IMR-90 (cell line): ENCODE results near the gene VPS37C. TPM values are rescaled to one million over a fixed set of nuclear protein-coding genes. Genes with fewer than 3 reads are reported as not detected.

Experiments used
- ATAC-seq: fragments of 200-7000 bp; cut with Tn5 transposase; 2 replicates; pipeline ENCODE4 v1.9.1; 2020; ENCODE audit warnings: low read depth, mild to moderate bottlenecking, moderate library complexity
- BruUV-seq: library from RNA; stranded (reverse); fragments of 400-500 nt; replicated peaks from 2 replicates; lab custom pipeline; 2021; lab: Mats Ljungman, UMichigan
- CTCF ChIA-PET: fragments of 300-600 bp; formaldehyde crosslinking; extraction: SDS; loops from one replicate; lab custom pipeline; 2021; ENCODE audit warnings: antibody characterized with exemption; lab: Yijun Ruan, JAX
- POLR2A ChIA-PET: fragments of 300-600 bp; sonication (Branson Sonifier 250); formaldehyde crosslinking; loops from one replicate; lab custom pipeline; 2022; ENCODE audit warnings: antibody characterized with exemption; ENCODE audit not compliant: unreplicated experiment; lab: Charles Lee
- DNase-seq: peaks from one replicate; pipeline ENCODE4 v3.0.0; 2013
- H2AFZ ChIP-seq: replicated peaks from 2 replicates; pipeline ENCODE3; 2013; ENCODE audit warnings: low read length, mild to moderate bottlenecking; ENCODE audit not compliant: poor library complexity
- H2AK5ac ChIP-seq: 2 replicates; pipeline ENCODE4 v1.6.1; 2013; ENCODE audit warnings: low read depth, low read length, inconsistent platforms
- H2AK9ac ChIP-seq: replicated peaks from 2 replicates; pipeline ENCODE3; 2013; ENCODE audit warnings: mild to moderate bottlenecking, low read depth, low read length, moderate library complexity; ENCODE audit not compliant: poor library complexity
- H2BK120ac ChIP-seq: 2 replicates; pipeline ENCODE4 v1.6.1; 2013; ENCODE audit warnings: low read depth, low read length, inconsistent platforms
- H2BK15ac ChIP-seq: 3 replicates; pipeline ENCODE4 v1.6.1; 2013; ENCODE audit warnings: low read depth, low read length, inconsistent platforms
- H2BK20ac ChIP-seq: 2 replicates; pipeline ENCODE4 v1.6.1; 2013; ENCODE audit warnings: low read depth, mild to moderate bottlenecking, inconsistent platforms, low read length, moderate library complexity
- H2BK5ac ChIP-seq: 2 replicates; pipeline ENCODE4 v1.6.1; 2013; ENCODE audit warnings: mild to moderate bottlenecking, low read depth, low read length, inconsistent platforms; ENCODE audit not compliant: poor library complexity, severe bottlenecking
- H3K14ac ChIP-seq: replicated peaks from 2 replicates; pipeline ENCODE4 v1.6.1; 2013; ENCODE audit warnings: low read depth, low read length, inconsistent platforms
- H3K18ac ChIP-seq: 2 replicates; pipeline ENCODE4 v1.6.1; 2013; ENCODE audit warnings: low read depth, low read length, control low read depth
- H3K23ac ChIP-seq: 2 replicates; pipeline ENCODE4 v1.6.1; 2013; ENCODE audit warnings: low read depth, low read length, inconsistent platforms
- H3K27ac ChIP-seq: 2 replicates; pipeline ENCODE4 v1.5.1; 2013; ENCODE audit warnings: mild to moderate bottlenecking, control low read depth, low read length; ENCODE audit not compliant: insufficient read depth
- H3K27me3 ChIP-seq: 2 replicates; pipeline ENCODE4 v1.6.1; 2013; ENCODE audit warnings: low read length; ENCODE audit not compliant: control insufficient read depth, insufficient read depth
- H3K36me3 ChIP-seq: 2 replicates; pipeline ENCODE4 v1.6.1; 2013; ENCODE audit warnings: low read length, mixed read lengths; ENCODE audit not compliant: control insufficient read depth, insufficient read depth
- H3K4ac ChIP-seq: 2 replicates; pipeline ENCODE4 v1.6.1; 2013; ENCODE audit warnings: low read depth, low read length, inconsistent platforms
- H3K4me1 ChIP-seq: 2 replicates; pipeline ENCODE4 v1.6.1; 2013; ENCODE audit warnings: low read length, mixed read lengths; ENCODE audit not compliant: control insufficient read depth, insufficient read depth
- H3K4me2 ChIP-seq: 2 replicates; pipeline ENCODE4 v1.6.1; 2013; ENCODE audit warnings: low read depth, mild to moderate bottlenecking, control low read depth, low read length, moderate library complexity
- H3K4me3 ChIP-seq: 2 replicates; pipeline ENCODE4 v1.5.1; 2013; ENCODE audit warnings: low read depth, mild to moderate bottlenecking, control low read depth, low read length, moderate library complexity; ENCODE audit not compliant: insufficient read depth
- H3K56ac ChIP-seq: 2 replicates; pipeline ENCODE4 v1.6.1; 2013; ENCODE audit warnings: low read length, inconsistent platforms; ENCODE audit not compliant: insufficient read depth; ENCODE audit errors: extremely low read depth
- H3K79me1 ChIP-seq, 2 experiments: 2 replicates each; pipeline ENCODE4 v1.6.1; 2013; ENCODE audit warnings: low read length in 2 of 2, inconsistent platforms in 1 of 2, low read depth in 1 of 2
- H3K9ac ChIP-seq: 2 replicates; pipeline ENCODE4 v1.6.1; 2013; ENCODE audit warnings: low read depth, low read length, control low read depth
- H3K9me1 ChIP-seq: 2 replicates; pipeline ENCODE4 v1.6.1; 2013; ENCODE audit warnings: low read length, inconsistent platforms; ENCODE audit not compliant: insufficient read depth
- H3K9me3 ChIP-seq: 2 replicates; pipeline ENCODE4 v1.6.1; 2013; ENCODE audit warnings: low read length; ENCODE audit not compliant: control insufficient read depth, insufficient read depth
- H4K20me1 ChIP-seq: 2 replicates; pipeline ENCODE4 v1.6.1; 2013; ENCODE audit warnings: low read length, inconsistent platforms; ENCODE audit not compliant: insufficient read depth
- H4K5ac ChIP-seq: 2 replicates; pipeline ENCODE4 v1.6.1; 2013; ENCODE audit warnings: mild to moderate bottlenecking, low read depth, low read length, control low read depth
- H4K8ac ChIP-seq, 2 experiments: 2 replicates each; pipeline ENCODE4 v1.6.1; 2013; ENCODE audit warnings: low read depth in 2 of 2, low read length in 2 of 2, control low read depth in 1 of 2, inconsistent platforms in 1 of 2
- H4K91ac ChIP-seq: 2 replicates; pipeline ENCODE4 v1.6.1; 2013; ENCODE audit warnings: low read depth, low read length, inconsistent platforms; ENCODE audit not compliant: insufficient read depth
- BHLHE40 ChIP-seq: fragments of 150-350 bp; IDR thresholded peaks from 2 replicates; pipeline ENCODE4 v1.6.1; 2016; ENCODE audit warnings: mild to moderate bottlenecking, low read depth, low read length
- CEBPB ChIP-seq: IDR thresholded peaks from 2 replicates; pipeline ENCODE4 v1.6.1; 2012; ENCODE audit warnings: low read depth, low read length, improper control_type of control experiment
- CHD1 ChIP-seq: IDR thresholded peaks from 2 replicates; pipeline ENCODE4 v1.6.1; 2012; ENCODE audit warnings: low read depth, low read length, improper control_type of control experiment
- CTCF ChIP-seq: conservative IDR thresholded peaks from 2 replicates; pipeline ENCODE4 v1.5.1; 2012; ENCODE audit warnings: mild to moderate bottlenecking, low read depth, low read length, improper control_type of control experiment
- ELK1 ChIP-seq: fragments of 150-350 bp; IDR thresholded peaks from 2 replicates; pipeline ENCODE4 v1.6.1; 2016; ENCODE audit warnings: low read depth, mild to moderate bottlenecking, low read length, moderate library complexity, borderline replicate concordance
- FOS ChIP-seq: fragments of 150-350 bp; IDR thresholded peaks from 2 replicates; pipeline ENCODE4 v1.6.1; 2016; ENCODE audit warnings: low read depth, low read length
- MAFK ChIP-seq: IDR thresholded peaks from 2 replicates; pipeline ENCODE4 v1.6.1; 2012; ENCODE audit warnings: low read depth, low read length, improper control_type of control experiment
- MAZ ChIP-seq: IDR thresholded peaks from 2 replicates; pipeline ENCODE4 v1.6.1; 2012; ENCODE audit warnings: low read depth, mild to moderate bottlenecking, low read length, improper control_type of control experiment, moderate library complexity, borderline replicate concordance
- MXI1 ChIP-seq: IDR thresholded peaks from 2 replicates; pipeline ENCODE4 v1.6.1; 2012; ENCODE audit warnings: low read depth, mild to moderate bottlenecking, low read length, moderate library complexity, borderline replicate concordance
- NFE2L2 ChIP-seq: fragments of 150-350 bp; IDR thresholded peaks from 2 replicates; pipeline ENCODE4 v1.6.1; 2016; ENCODE audit warnings: low read depth, mild to moderate bottlenecking, low read length
- POLR2A ChIP-seq: IDR thresholded peaks from 2 replicates; pipeline ENCODE4 v1.6.1; 2012; ENCODE audit warnings: mild to moderate bottlenecking, low read depth, low read length
- RAD21 ChIP-seq: IDR thresholded peaks from 2 replicates; pipeline ENCODE4 v1.6.1; 2012; ENCODE audit warnings: low read length, improper control_type of control experiment
- RCOR1 ChIP-seq: IDR thresholded peaks from 2 replicates; pipeline ENCODE4 v1.6.1; 2012; ENCODE audit warnings: mild to moderate bottlenecking, low read length, improper control_type of control experiment; ENCODE audit not compliant: insufficient replicate concordance
- RFX5 ChIP-seq: IDR thresholded peaks from 2 replicates; pipeline ENCODE4 v1.8.0; 2012; ENCODE audit warnings: low read depth, mild to moderate bottlenecking, low read length, moderate library complexity
- SMC3 ChIP-seq: fragments of 150-350 bp; IDR thresholded peaks from 2 replicates; pipeline ENCODE4 v1.6.1; 2016; ENCODE audit warnings: low read depth, mild to moderate bottlenecking, antibody characterized with exemption, low read length, moderate library complexity
- WGBS, 2 experiments: methylation state at CpG; one replicate each; pipeline versions ENCODE4 v1.1.5 to v1.1.7; 2013; ENCODE audit warnings: missing lambda C conversion rate in 2 of 2; ENCODE audit not compliant: insufficient read length in 1 of 2; ENCODE audit errors: extremely low coverage in 2 of 2; 5-methylcytosine and 5-hydroxymethylcytosine counted together
- dilution Hi-C: fragments of 300-500 bp; cut with HindIII; formaldehyde crosslinking; loops from one replicate; pipeline ENCODE4 v1.14.3; 2018; ENCODE audit warnings: low sequenced_read_pairs; ENCODE audit not compliant: unreplicated experiment
- in situ Hi-C: fragments of 300-500 bp; cut with MboI; formaldehyde crosslinking; loops from 3 replicates; pipeline ENCODE4 v1.14.3; 2019; ENCODE audit warnings: low sequenced_read_pairs, inconsistent platforms, mixed read lengths
- intact Hi-C: fragments of 100-400 bp; cut with micrococcal nuclease; formaldehyde crosslinking; loops from 2 replicates; pipeline ENCODE4 v1.10.0; 2022
- polyA plus RNA-seq, 3 experiments: library from polyadenylated mRNA; depleted of rRNA; stranded (reverse); fragments of >200 nt; gene quantifications; 2 replicates each; pipeline ENCODE4 v1.2.3, GENCODE V29; 2012; ENCODE audit warnings: low replicate concordance in 1 of 3
- total RNA-seq: library from RNA; depleted of rRNA; stranded (reverse); fragments of >200 nt; gene quantifications from 2 replicates; pipeline ENCODE4 v1.2.3, GENCODE V29; 2012
- TF ChIP-seq, protein P1 (sequence below): fragments of 150-350 bp; IDR thresholded peaks from 2 replicates; pipeline ENCODE4 v1.6.1; 2017; ENCODE audit warnings: mild to moderate bottlenecking, antibody characterized with exemption, low read length, low read depth

The VPS37C gene
- total and polyA plus RNA-seq, 2 of the 4 experiments (the other 2 are of a cell fraction): 3.2 to 13.2 TPM

- no peak for ATAC-seq
- intact Hi-C loops: no loop called here
- no peak overlapping the region for H4K5ac ChIP-seq
Measured at GRCh38 chr11:61189933-61190332, 28.7 kb upstream of the VPS37C start.

More at GRCh38 chr11:61189933-61190332, 28.7 kb upstream of the VPS37C start:
- CTCF ChIA-PET: no interaction called here
- Histone ChIP-seq H3K36me3 (no peaks in the 10 kb centered on the region), H3K4ac (no peak overlapping the region), H3K9me1 (no peaks in the 10 kb centered on the region), H2BK120ac (no peak overlapping the region), H2AK5ac (no peak overlapping the region), H3K27ac (no peak overlapping the region), H2BK15ac (no peak overlapping the region), H2BK5ac (no peak overlapping the region), H3K9ac (no peak overlapping the region), H3K4me2 (no peak overlapping the region), H3K9me3 (peaks cover 1% of the 10 kb centered on the region; the same call in 1 of the 2 replicates), H3K79me1 (no peaks in the 10 kb centered on the region), H4K91ac (no peak overlapping the region), H3K18ac (no peak overlapping the region), H3K27me3 (peaks cover 10% of the 10 kb centered on the region), H2AFZ (no peak overlapping the region), H2BK20ac (no peak overlapping the region), H4K8ac (no peak overlapping the region), H4K20me1 (no peaks in the 10 kb centered on the region), H3K4me1 (no peaks in the 10 kb centered on the region), H2AK9ac (no peak overlapping the region), H3K56ac (no peak overlapping the region), H3K4me3 (no peak overlapping the region), H3K23ac (no peak overlapping the region), H3K14ac (no peak overlapping the region)
- TF ChIP-seq BHLHE40: no peak
- no peak for TF ChIP-seq NFE2L2
- TF ChIP-seq RAD21: no peak
- TF ChIP-seq CHD1: no peak
- no peak for TF ChIP-seq FOS
- no peak for TF ChIP-seq CTCF
- no peak for TF ChIP-seq CEBPB
- TF ChIP-seq SMC3: no peak
- TF ChIP-seq MAFK: no peak
- no peak for TF ChIP-seq POLR2A
- no peak for TF ChIP-seq RFX5
- no peak for TF ChIP-seq RCOR1
- TF ChIP-seq MXI1: no peak
- no peak for TF ChIP-seq ELK1
- no peak for TF ChIP-seq MAZ
- TF ChIP-seq, protein P1, sequence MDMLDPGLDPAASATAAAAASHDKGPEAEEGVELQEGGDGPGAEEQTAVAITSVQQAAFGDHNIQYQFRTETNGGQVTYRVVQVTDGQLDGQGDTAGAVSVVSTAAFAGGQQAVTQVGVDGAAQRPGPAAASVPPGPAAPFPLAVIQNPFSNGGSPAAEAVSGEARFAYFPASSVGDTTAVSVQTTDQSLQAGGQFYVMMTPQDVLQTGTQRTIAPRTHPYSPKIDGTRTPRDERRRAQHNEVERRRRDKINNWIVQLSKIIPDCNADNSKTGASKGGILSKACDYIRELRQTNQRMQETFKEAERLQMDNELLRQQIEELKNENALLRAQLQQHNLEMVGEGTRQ: no peak
- no TSS peak for BruUV-seq
- in situ Hi-C loops (loop anchor here (5.0 kb wide), 2 partner anchors 63 to 67 kb away; no protein-coding TSS in a partner anchor), dilution Hi-C loops (no loop called here)
- POLR2A ChIA-PET: interaction anchor here (0.7 kb wide), 1 partner anchor 158 kb away, joined by 4 read pairs; no protein-coding TSS in a partner anchor
- no peak for DNase-seq
- WGBS, 2 experiments: 83% methylated on average over 7 of the region's 8 CpGs; no CpG with 5 or more reads in 1 of the 2 experiments
